Calu3 (cell line): ENCODE measurements around the gene HINFP. TPM values are rescaled to one million over a fixed set of nuclear protein-coding genes. Genes with fewer than 3 reads are reported as not detected.

Experiments
- BruUV-seq: library from RNA; stranded (reverse); fragments of 400-500 nt; replicated peaks from 2 replicates; lab custom pipeline; 2021; lab: Mats Ljungman, UMichigan
- CTCF ChIA-PET: fragments of 300-600 bp; sonication (Branson Sonifier 250); formaldehyde crosslinking; loops from one replicate; lab custom pipeline; 2022; ENCODE audit warnings: antibody characterized with exemption; lab: Charles Lee
- DNase-seq: peaks from one replicate; pipeline ENCODE4 v3.0.0; 2022
- H3K27ac Mint-ChIP-seq: one replicate; pipeline ENCODE4 v1.8.0; 2022; ENCODE audit warnings: mixed read lengths; ENCODE audit not compliant: unreplicated experiment
- H3K27me3 Mint-ChIP-seq: one replicate; pipeline ENCODE4 v1.8.0; 2022; ENCODE audit warnings: mixed read lengths; ENCODE audit not compliant: unreplicated experiment
- H3K36me3 Mint-ChIP-seq: one replicate; pipeline ENCODE4 v1.8.0; 2022; ENCODE audit warnings: mild to moderate bottlenecking, moderate library complexity, mixed read lengths; ENCODE audit not compliant: insufficient read depth, unreplicated experiment
- H3K4me1 Mint-ChIP-seq: one replicate; pipeline ENCODE4 v1.8.0; 2022; ENCODE audit warnings: mild to moderate bottlenecking, low read depth, mixed read lengths; ENCODE audit not compliant: unreplicated experiment
- H3K4me3 Mint-ChIP-seq: one replicate; pipeline ENCODE4 v1.8.0; 2022; ENCODE audit warnings: mild to moderate bottlenecking, low read depth, moderate library complexity, mixed read lengths; ENCODE audit not compliant: unreplicated experiment
- H3K9me3 Mint-ChIP-seq: one replicate; pipeline ENCODE4 v1.8.0; 2022; ENCODE audit warnings: low read depth, mixed read lengths; ENCODE audit not compliant: unreplicated experiment
- intact Hi-C: fragments of 100-400 bp; cut with micrococcal nuclease; formaldehyde crosslinking; loops from one replicate; pipeline ENCODE4 v1.10.0; 2022; ENCODE audit not compliant: unreplicated experiment
- total RNA-seq: library from RNA; stranded (reverse); gene quantifications from 2 replicates; pipeline ENCODE4 v1.2.3, GENCODE V29; 2022
- TF ChIP-seq, protein P1 (sequence below): fragments of 200-600 bp; IDR thresholded peaks from one replicate; pipeline ENCODE4 v1.8.0; 2022; ENCODE audit warnings: antibody characterized with exemption; ENCODE audit not compliant: unreplicated experiment

The HINFP gene
- total RNA-seq, 1 experiment from 2014 or later: 21.8 TPM

DNA sequence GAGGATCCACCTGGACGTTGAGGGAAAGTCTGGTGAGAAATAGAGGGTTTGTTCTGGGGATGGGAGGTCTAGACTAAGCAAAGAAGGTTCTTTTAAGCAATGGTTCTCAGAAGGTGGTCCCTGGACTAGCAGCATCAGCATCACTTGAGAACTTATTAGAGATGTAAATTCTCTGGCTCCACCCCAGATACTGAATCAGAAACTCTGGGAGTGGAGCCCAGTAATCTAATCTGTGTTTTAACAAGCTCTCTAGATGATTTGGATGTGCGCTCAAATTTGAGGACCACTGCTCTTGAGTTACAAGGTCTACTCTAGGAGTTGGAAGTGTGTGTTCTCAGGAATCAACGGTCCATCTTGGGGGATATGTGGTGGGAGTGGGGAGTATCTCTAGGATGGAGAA lies 24.2 kb downstream of the HINFP start:
- no peaks in the 10 kb centered on the region for H3K4me1 Mint-ChIP-seq
- CTCF ChIA-PET: interaction anchor here (1.4 to 1.6 kb wide), 2 partner anchors 8 to 193 kb away, joined by 3 to 4 read pairs; no protein-coding TSS in a partner anchor
- H3K27me3 Mint-ChIP-seq: peaks cover 35% of the 10 kb centered on the region
- no peaks in the 10 kb centered on the region for H3K9me3 Mint-ChIP-seq
- intact Hi-C loops: loop anchor here (2.0 kb wide), 1 partner anchor 51 kb away; no protein-coding TSS in a partner anchor
- H3K27ac Mint-ChIP-seq: no peak overlapping the region
- TF ChIP-seq, protein P1, sequence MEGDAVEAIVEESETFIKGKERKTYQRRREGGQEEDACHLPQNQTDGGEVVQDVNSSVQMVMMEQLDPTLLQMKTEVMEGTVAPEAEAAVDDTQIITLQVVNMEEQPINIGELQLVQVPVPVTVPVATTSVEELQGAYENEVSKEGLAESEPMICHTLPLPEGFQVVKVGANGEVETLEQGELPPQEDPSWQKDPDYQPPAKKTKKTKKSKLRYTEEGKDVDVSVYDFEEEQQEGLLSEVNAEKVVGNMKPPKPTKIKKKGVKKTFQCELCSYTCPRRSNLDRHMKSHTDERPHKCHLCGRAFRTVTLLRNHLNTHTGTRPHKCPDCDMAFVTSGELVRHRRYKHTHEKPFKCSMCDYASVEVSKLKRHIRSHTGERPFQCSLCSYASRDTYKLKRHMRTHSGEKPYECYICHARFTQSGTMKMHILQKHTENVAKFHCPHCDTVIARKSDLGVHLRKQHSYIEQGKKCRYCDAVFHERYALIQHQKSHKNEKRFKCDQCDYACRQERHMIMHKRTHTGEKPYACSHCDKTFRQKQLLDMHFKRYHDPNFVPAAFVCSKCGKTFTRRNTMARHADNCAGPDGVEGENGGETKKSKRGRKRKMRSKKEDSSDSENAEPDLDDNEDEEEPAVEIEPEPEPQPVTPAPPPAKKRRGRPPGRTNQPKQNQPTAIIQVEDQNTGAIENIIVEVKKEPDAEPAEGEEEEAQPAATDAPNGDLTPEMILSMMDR: no peak
- DNase-seq: no peak
- no TSS peak for BruUV-seq
- peaks cover 6% of the 10 kb centered on the region for H3K36me3 Mint-ChIP-seq
- H3K4me3 Mint-ChIP-seq: no peak overlapping the region

DNA sequence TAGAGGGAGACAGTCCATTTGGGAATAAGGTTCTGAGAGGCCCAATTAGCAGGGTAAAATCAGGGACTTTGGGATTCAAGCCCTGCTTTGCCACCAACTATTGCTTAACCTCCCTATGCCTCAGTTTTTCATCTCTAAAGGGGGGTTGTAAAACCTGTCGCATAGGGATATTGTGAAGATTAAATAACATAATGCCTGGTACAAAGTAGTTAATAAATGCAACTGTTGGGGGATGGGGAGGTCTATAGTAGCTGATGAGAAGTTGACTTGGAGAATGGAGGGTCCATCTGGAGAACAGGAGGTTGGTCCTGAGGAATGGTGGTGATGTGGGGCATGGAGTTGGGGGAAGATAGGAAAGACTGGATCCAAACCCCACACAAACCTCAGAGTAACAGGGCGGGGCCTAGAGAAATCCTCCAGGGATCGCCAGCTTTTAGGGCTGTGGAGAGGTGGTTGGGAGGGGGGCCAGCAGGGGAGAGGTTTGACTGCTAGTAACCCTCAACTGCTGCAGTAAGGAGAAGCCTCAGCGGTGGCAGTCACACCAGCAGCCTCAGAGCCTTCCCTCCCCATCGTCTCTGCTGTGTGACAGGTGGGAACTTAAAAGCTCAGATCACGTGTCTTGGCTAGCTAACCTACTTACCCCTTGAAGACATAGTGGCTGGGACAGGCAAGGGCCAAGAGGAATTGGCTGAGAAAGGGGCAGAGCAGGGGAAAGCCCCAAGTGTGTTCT lies 26.4 kb downstream of the HINFP start:
- peaks cover 6% of the 10 kb centered on the region for H3K36me3 Mint-ChIP-seq
- TF ChIP-seq, protein P1: no peak
- intact Hi-C loops: no loop called here
- H3K4me3 Mint-ChIP-seq: peak overlapping the region; percentile 56
- CTCF ChIA-PET: interaction anchor here (0.9 kb wide), 1 partner anchor 21 kb away, joined by 3 read pairs; the partner anchor contains the start of gene NLRX1
- BruUV-seq: no TSS peak
- H3K4me1 Mint-ChIP-seq: no peaks in the 10 kb centered on the region
- no peak overlapping the region for H3K27ac Mint-ChIP-seq
- no peaks in the 10 kb centered on the region for H3K9me3 Mint-ChIP-seq
- H3K27me3 Mint-ChIP-seq: peaks cover 50% of the 10 kb centered on the region
- no peak for DNase-seq

DNA sequence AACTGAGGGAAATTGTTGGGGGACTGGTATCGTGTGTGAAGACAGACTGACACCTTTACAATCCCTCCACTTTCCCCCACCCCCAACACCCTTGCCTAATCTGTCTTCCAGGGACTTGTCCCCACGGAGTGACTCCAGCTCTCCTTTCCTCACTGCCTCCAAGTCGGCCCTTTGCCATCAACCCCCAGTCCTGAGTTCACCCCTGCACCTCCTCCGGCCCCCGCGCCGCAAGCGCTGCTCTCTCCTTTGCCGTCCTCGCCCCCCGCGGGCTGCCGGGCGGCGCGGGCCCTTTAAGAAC lies 27.3 kb downstream of the HINFP start:
- CTCF ChIA-PET: interaction anchor here (0.9 kb wide), 1 partner anchor 20 kb away, joined by 3 read pairs; the partner anchor contains the start of gene NLRX1
- H3K27me3 Mint-ChIP-seq: peaks cover 59% of the 10 kb centered on the region

DNA sequence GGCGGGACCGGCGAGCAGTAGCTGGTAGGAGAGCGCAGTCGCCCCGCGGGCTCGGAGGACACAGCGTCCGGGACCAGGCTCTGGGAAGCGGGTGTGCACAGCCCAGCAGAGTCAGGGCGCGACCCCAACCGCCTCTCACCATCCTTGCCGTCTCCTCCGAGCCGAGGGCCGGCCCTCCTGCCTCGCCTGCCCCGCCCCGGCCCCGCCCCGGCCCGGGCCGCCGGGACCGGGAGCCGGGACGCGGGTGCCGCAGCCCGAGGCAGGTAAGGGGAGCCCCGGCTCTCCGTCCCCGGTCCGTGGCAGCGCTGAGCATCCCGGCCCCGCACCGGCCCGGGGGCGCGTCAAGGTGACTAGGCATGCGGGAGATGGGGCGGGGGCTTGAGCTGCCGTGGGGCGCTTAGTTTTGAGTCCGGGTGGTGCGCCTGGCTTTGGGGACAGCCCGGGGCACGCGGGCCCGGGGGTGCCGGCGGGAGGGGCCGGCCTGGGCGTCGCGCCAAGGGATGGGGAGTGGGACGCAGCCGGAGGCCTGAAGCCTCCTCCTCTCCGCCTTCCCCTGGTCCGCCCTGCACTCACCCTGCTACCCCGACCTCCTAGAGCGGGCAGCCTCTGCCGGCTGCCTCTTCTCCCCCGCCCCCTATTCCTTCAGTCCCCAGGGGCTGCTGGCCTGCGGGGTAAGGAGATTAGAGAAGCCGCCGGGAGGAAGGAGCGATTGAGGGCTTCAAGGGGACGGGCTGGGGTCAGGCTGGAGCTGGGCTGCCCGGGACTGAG lies 27.8 kb downstream of the HINFP start, which contains the start of gene ABCG4:
TSS of gene ABCG4 (plus strand) at position 35 of the 768 bp plus-strand sequence. CDS start 914 bp downstream, outside the sequence.
- intact Hi-C loops: no loop called here
- Mint-ChIP-seq H3K27me3 (peaks cover 64% of the 10 kb centered on the region), H3K27ac (no peak within 1 kb of the TSS), H3K4me1 (no peaks in the 10 kb centered on the region), H3K4me3 (peak within 1 kb of the TSS; percentile 56), H3K9me3 (no peaks in the 10 kb centered on the region), H3K36me3 (peaks cover 6% of the 10 kb centered on the region)
- CTCF ChIA-PET: interaction anchor here (0.9 kb wide), 1 partner anchor 20 kb away, joined by 3 read pairs; the partner anchor contains the start of gene NLRX1
- no peak for DNase-seq
- no TSS peak for BruUV-seq
- TF ChIP-seq, protein P1: no peak

More for the DNA sequence above, 27.3 kb downstream of the HINFP start:
- intact Hi-C loops: no loop called here
- Mint-ChIP-seq H3K4me3 (peak overlapping the region; percentile 56), H3K9me3 (no peaks in the 10 kb centered on the region), H3K27ac (no peak overlapping the region), H3K4me1 (no peaks in the 10 kb centered on the region), H3K36me3 (peaks cover 6% of the 10 kb centered on the region)
- DNase-seq: no peak
- TF ChIP-seq, protein P1: no peak
- BruUV-seq: no TSS peak
